Smooth muscle cell (in vitro differentiated cells): ENCODE data around the gene SLC16A5. TPM values are rescaled to one million over a fixed set of nuclear protein-coding genes. Genes with fewer than 3 reads are reported as not detected.
A peak's percentile ranks its signal among the peaks of the same experiment; 100 is the strongest.

Source experiments
- DNase-seq: peaks from one replicate; lab custom pipeline; 2025; ENCODE audit not compliant: unreplicated experiment; lab: John Stamatoyannopoulos, UW
- H2AFZ ChIP-seq: fragments of 200-600 bp; sonication (generic); 2 replicates; pipeline ENCODE4 v1.6.0; 2016; ENCODE audit warnings: antibody characterized with exemption, low read depth, mild to moderate bottlenecking
- H3F3A ChIP-seq: fragments of 200-600 bp; sonication (generic); 2 replicates; pipeline ENCODE4 v1.6.0; 2017; ENCODE audit warnings: antibody characterized with exemption, low read depth
- H3K27ac ChIP-seq: fragments of 200-600 bp; sonication (generic); 2 replicates; pipeline ENCODE4 v1.5.1; 2016; ENCODE audit warnings: low read depth, mild to moderate bottlenecking
- H3K27me3 ChIP-seq: fragments of 200-600 bp; sonication (generic); 2 replicates; pipeline ENCODE4 v1.6.1; 2016; ENCODE audit warnings: low read depth, mild to moderate bottlenecking
- H3K36me3 ChIP-seq: fragments of 200-600 bp; sonication (generic); 2 replicates; pipeline ENCODE4 v1.5.1; 2016; ENCODE audit warnings: low read depth
- H3K4me1 ChIP-seq: fragments of 200-600 bp; sonication (generic); 2 replicates; pipeline ENCODE4 v1.5.1; 2016; ENCODE audit warnings: low read depth
- H3K4me2 ChIP-seq: fragments of 200-600 bp; sonication (generic); 2 replicates; pipeline ENCODE4 v1.6.0; 2016; ENCODE audit warnings: mild to moderate bottlenecking
- H3K4me3 ChIP-seq: fragments of 200-600 bp; sonication (generic); 2 replicates; pipeline ENCODE4 v1.5.1; 2016; ENCODE audit warnings: mild to moderate bottlenecking
- H3K79me2 ChIP-seq: fragments of 200-600 bp; sonication (generic); 2 replicates; pipeline ENCODE4 v1.6.0; 2016; ENCODE audit warnings: low read depth, mild to moderate bottlenecking
- H3K9ac ChIP-seq: fragments of 200-600 bp; sonication (generic); 2 replicates; pipeline ENCODE4 v1.6.0; 2016; ENCODE audit warnings: low read depth
- H3K9me3 ChIP-seq: fragments of 200-600 bp; sonication (generic); replicated peaks from 2 replicates; pipeline ENCODE4 v1.5.1; 2016; ENCODE audit warnings: low read depth
- H4K20me1 ChIP-seq: fragments of 200-600 bp; sonication (generic); 2 replicates; pipeline ENCODE4 v1.6.0; 2016; ENCODE audit warnings: low read depth
- WGBS: methylation state at CpG from one replicate; pipeline ENCODE4 v1.1.7; 2016; ENCODE audit warnings: low lambda C conversion rate; 5-methylcytosine and 5-hydroxymethylcytosine counted together
- polyA plus RNA-seq: library from polyadenylated mRNA; unstranded; fragments of >200 nt; fragmentation: Nextera tagmentation; extraction: Ambion mirVana; gene quantifications from 2 replicates; pipeline ENCODE4 v1.2.1, GENCODE V29; 2016
- total RNA-seq: library from RNA; depleted of rRNA; stranded (reverse); fragments of >200 nt; gene quantifications from 2 replicates; pipeline ENCODE4 v1.2.3, GENCODE V29; 2014
- TF ChIP-seq, protein P1 (sequence below): fragments of 200-600 bp; sonication (generic); IDR thresholded peaks from 2 replicates; pipeline ENCODE4 v1.5.1; 2017; ENCODE audit warnings: borderline replicate concordance, mild to moderate bottlenecking, antibody characterized with exemption; ENCODE audit not compliant: insufficient read depth, poor library complexity, severe bottlenecking

The SLC16A5 gene
- total and polyA plus RNA-seq, 2 experiments from 2014 or later = 17.1 to 22.0 TPM

DNA sequence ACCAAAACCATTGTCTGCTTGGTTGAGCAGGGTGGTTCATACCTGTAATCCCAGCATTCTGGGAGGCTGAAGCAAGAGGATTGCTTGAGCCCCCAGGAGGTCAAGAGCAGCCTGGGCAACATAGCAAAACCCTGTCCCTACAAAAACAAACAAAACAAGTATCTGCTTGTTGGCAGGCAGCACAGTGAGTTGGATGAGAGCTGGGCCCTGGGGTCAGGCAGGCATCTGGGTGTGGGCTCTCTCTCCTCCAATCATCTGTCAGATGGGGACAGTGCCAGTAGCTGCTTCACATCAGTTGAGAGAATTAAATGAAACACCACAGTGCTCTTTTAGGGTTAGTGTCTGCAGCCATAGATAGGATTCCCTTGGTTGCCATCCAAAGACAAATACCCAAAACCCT lies 27.8 kb downstream of the SLC16A5 start:
- no peaks in the 10 kb centered on the region for H3K9me3 ChIP-seq
- peaks cover 1% of the 10 kb centered on the region for H3K79me2 ChIP-seq
- no peak overlapping the region for H3K9ac ChIP-seq
- H4K20me1 ChIP-seq = no peaks in the 10 kb centered on the region
- DNase-seq = no peak
- H3K4me3 ChIP-seq = no peak overlapping the region
- no peaks in the 10 kb centered on the region for H3K36me3 ChIP-seq
- H3F3A ChIP-seq = no peaks in the 10 kb centered on the region
- no peak overlapping the region for H3K27ac ChIP-seq
- no peak overlapping the region for H2AFZ ChIP-seq
- no peak overlapping the region for H3K4me2 ChIP-seq
- H3K27me3 ChIP-seq = no peaks in the 10 kb centered on the region
- TF ChIP-seq, protein P1, sequence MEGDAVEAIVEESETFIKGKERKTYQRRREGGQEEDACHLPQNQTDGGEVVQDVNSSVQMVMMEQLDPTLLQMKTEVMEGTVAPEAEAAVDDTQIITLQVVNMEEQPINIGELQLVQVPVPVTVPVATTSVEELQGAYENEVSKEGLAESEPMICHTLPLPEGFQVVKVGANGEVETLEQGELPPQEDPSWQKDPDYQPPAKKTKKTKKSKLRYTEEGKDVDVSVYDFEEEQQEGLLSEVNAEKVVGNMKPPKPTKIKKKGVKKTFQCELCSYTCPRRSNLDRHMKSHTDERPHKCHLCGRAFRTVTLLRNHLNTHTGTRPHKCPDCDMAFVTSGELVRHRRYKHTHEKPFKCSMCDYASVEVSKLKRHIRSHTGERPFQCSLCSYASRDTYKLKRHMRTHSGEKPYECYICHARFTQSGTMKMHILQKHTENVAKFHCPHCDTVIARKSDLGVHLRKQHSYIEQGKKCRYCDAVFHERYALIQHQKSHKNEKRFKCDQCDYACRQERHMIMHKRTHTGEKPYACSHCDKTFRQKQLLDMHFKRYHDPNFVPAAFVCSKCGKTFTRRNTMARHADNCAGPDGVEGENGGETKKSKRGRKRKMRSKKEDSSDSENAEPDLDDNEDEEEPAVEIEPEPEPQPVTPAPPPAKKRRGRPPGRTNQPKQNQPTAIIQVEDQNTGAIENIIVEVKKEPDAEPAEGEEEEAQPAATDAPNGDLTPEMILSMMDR = no peak
- H3K4me1 ChIP-seq = peaks cover under 1% of the 10 kb centered on the region

DNA sequence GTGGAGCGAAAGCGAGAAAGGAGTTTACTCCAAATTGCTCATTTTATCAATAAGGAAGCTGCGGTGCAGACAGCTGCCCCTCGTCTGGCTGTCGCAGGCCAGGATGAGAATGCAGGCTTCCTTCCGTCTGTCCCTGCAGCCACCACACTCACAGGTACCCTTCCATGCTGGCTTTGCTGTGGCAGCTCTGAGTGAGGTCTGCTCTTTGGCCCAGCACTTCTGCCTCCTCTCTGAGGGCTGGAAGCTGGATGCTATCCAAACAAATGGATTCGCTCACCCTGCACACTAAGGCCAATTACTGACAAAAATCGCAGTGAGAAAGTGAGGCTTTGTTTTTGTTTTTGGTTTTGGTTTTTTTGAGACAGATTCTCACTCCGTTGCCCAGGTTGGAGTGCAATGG lies 29.0 kb downstream of the SLC16A5 start:
- no peaks in the 10 kb centered on the region for H3K9me3 ChIP-seq
- no peak overlapping the region for H3K4me3 ChIP-seq
- H3F3A ChIP-seq = no peaks in the 10 kb centered on the region
- H3K4me2 ChIP-seq = no peak overlapping the region
- no peaks in the 10 kb centered on the region for H3K4me1 ChIP-seq
- DNase-seq = no peak
- H3K27ac ChIP-seq = no peak overlapping the region
- H2AFZ ChIP-seq = no peak overlapping the region
- no peaks in the 10 kb centered on the region for H3K79me2 ChIP-seq
- no peaks in the 10 kb centered on the region for H4K20me1 ChIP-seq
- no peaks in the 10 kb centered on the region for H3K36me3 ChIP-seq
- TF ChIP-seq, protein P1 = no peak
- no peak overlapping the region for H3K9ac ChIP-seq
- H3K27me3 ChIP-seq = no peaks in the 10 kb centered on the region
- 97% methylated on average over 9 of the region's 9 CpGs for WGBS

DNA sequence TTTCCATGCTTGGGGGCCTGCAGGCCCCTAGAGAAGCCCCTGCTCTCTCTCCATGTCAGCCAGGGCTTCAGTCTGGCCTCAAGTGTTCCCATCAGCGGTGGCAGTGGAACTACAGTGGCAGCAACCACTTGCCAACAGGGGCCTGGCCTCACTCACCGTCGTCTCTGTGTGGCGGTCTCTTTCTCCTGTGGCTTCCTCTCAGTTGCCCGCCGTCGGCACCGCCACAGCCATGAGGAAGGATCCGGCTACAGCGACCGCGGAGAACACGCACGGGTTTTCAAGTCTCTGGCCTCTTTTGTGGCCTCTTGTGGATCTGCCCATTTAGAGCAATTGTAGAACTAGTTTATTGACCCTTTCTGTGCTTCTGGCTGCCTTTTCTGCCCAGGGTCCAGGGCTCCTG lies 30.6 kb downstream of the SLC16A5 start:
- no peak overlapping the region for H3K4me2 ChIP-seq
- no peak overlapping the region for H3K27ac ChIP-seq
- no peaks in the 10 kb centered on the region for H3K4me1 ChIP-seq
- H2AFZ ChIP-seq = no peak overlapping the region
- WGBS = over 99% methylated on average over 14 of the region's 14 CpGs
- TF ChIP-seq, protein P1 = no peak
- no peak overlapping the region for H3K4me3 ChIP-seq
- no peaks in the 10 kb centered on the region for H4K20me1 ChIP-seq
- no peak overlapping the region for H3K9ac ChIP-seq
- H3F3A ChIP-seq = no peaks in the 10 kb centered on the region
- H3K9me3 ChIP-seq = no peaks in the 10 kb centered on the region
- no peaks in the 10 kb centered on the region for H3K36me3 ChIP-seq
- no peaks in the 10 kb centered on the region for H3K79me2 ChIP-seq
- H3K27me3 ChIP-seq = no peaks in the 10 kb centered on the region
- DNase-seq = no peak

DNA sequence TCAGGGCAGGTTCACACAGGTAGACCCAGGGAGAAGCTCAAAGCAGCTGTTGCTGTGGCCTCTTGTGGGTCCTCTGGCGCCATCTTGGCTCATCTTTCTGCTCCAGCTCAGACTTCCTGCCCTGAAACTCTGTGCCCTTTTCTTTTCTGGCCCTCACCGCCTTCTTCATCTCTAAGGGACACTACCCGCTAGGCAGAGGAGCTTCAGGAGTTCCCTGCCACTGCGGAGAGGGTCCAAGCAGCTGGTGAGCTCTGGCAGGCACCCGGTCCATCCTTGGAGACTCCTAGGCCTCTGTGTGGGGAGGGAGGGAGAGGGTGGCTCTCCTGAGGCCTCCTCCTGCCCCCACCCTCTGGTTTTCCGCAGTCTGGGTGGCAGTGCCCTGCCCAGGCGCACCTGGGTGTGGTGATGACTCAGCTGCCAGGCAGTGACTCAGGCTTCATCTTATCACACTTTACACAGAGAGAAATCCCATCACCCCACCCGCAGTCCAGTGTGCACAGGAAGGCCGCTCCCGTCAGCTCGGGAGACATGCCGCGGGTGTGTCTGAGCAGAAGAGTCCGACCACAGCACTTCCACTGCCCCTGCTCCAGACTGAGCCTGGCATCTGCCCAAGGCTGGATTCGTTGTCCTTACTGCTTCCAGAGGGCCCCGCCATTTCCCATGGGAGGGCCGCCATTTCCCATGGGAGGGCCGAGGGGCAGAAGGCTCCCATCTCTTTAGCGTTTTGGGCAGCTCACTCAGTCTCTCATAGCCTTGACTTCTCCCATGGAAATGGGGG lies 36.5 kb downstream of the SLC16A5 start:
- WGBS = 77% methylated on average over 19 of the region's 19 CpGs

More for the DNA sequence above, 36.5 kb downstream of the SLC16A5 start:
- H2AFZ ChIP-seq = no peak overlapping the region
- no peak overlapping the region for H3K9ac ChIP-seq
- H3F3A ChIP-seq = no peaks in the 10 kb centered on the region
- TF ChIP-seq, protein P1 = no peak
- no peaks in the 10 kb centered on the region for H3K4me1 ChIP-seq
- no peaks in the 10 kb centered on the region for H3K9me3 ChIP-seq
- no peak overlapping the region for H3K4me3 ChIP-seq
- DNase-seq = no peak
- H3K27ac ChIP-seq = peak overlapping the region; percentile 63
- H4K20me1 ChIP-seq = no peaks in the 10 kb centered on the region
- no peaks in the 10 kb centered on the region for H3K27me3 ChIP-seq
- H3K36me3 ChIP-seq = no peaks in the 10 kb centered on the region
- H3K79me2 ChIP-seq = no peaks in the 10 kb centered on the region
- no peak overlapping the region for H3K4me2 ChIP-seq
